Brain microvascular endothelial cell (primary cell): ENCODE data around the gene SLC35E2B.
"Not testable (repeated sequence)": the region's sequence is repeated elsewhere in the genome, so short reads cannot be mapped to it uniquely, and the experiment has no call there.

Source experiments
- DNase-seq: peaks from one replicate; pipeline ENCODE4 v3.0.0-alpha.2; 2020
- H3K27ac ChIP-seq: fragments of 250-450 bp; sonication (Bioruptor Pico); 2 replicates; pipeline ENCODE4 v1.5.1; 2020; ENCODE audit warnings: mild to moderate bottlenecking, moderate library complexity
- H3K27me3 ChIP-seq: fragments of 250-450 bp; sonication (Bioruptor Pico); replicated peaks from 2 replicates; pipeline ENCODE4 v1.5.1; 2020; ENCODE audit warnings: mild to moderate bottlenecking
- H3K36me3 ChIP-seq: fragments of 250-450 bp; sonication (Bioruptor Pico); replicated peaks from 2 replicates; pipeline ENCODE4 v1.5.1; 2020; ENCODE audit warnings: mild to moderate bottlenecking
- H3K4me3 ChIP-seq: 2 replicates; pipeline ENCODE4 v1.5.1; 2011; ENCODE audit warnings: low read depth, mild to moderate bottlenecking, control low read depth, low read length, moderate library complexity
- CTCF ChIP-seq: IDR thresholded peaks from 2 replicates; pipeline ENCODE4 v1.5.1; 2011; ENCODE audit warnings: low read depth, mild to moderate bottlenecking, moderate library complexity, low read length, control low read depth, inconsistent platforms; ENCODE audit errors: missing control alignments
- in situ Hi-C: cut with HindIII; loops from 2 replicates; pipeline ENCODE4 v1.10.0; 2017; ENCODE audit warnings: low sequenced_read_pairs, low pct_ligation_motif_present

SLC35E2B gene

GRCh38 chr1:1638528-1638927 is 54.1 kb downstream of the SLC35E2B start:
- H3K36me3 ChIP-seq, H3K4me3 ChIP-seq, H3K27me3 ChIP-seq, H3K27ac ChIP-seq, DNase-seq, in situ Hi-C loops: not testable (repeated sequence)

GRCh38 chr1:1637479-1637875 is 55.1 kb downstream of the SLC35E2B start:
- H3K4me3 ChIP-seq, H3K27me3 ChIP-seq, H3K27ac ChIP-seq, in situ Hi-C loops, DNase-seq, H3K36me3 ChIP-seq: not testable (repeated sequence)

- H3K27me3 ChIP-seq, H3K36me3 ChIP-seq, H3K4me3 ChIP-seq, in situ Hi-C loops, H3K27ac ChIP-seq, DNase-seq: not testable (repeated sequence)
Observed at GRCh38 chr1:1636621-1637478, 55.7 kb downstream of the SLC35E2B start.

DNA sequence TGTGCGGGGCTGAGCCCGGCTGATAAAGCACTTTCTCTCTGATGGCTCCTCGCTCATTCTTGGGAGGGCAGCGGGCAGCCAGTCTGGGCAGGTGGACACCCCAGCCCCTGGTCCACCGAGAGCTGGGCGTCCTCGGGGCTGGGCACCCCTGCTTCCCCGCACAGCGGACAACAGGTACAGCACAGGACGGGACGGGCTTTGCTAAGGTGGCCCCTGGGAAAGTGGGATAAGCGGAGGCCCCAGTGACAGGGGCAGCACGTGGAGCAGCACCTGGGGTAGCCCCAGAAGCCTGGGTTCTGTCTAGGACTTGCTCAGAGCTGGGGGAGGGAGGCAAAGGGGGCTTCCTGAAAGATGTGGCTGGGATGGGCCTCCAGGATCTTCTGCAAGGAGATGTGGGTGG is 58.0 kb downstream of the SLC35E2B start:
- H3K36me3 ChIP-seq, DNase-seq, in situ Hi-C loops, H3K27ac ChIP-seq, H3K4me3 ChIP-seq: not testable (repeated sequence)
- H3K27me3 ChIP-seq = peaks cover 17% of the 10 kb centered on the region

DNA sequence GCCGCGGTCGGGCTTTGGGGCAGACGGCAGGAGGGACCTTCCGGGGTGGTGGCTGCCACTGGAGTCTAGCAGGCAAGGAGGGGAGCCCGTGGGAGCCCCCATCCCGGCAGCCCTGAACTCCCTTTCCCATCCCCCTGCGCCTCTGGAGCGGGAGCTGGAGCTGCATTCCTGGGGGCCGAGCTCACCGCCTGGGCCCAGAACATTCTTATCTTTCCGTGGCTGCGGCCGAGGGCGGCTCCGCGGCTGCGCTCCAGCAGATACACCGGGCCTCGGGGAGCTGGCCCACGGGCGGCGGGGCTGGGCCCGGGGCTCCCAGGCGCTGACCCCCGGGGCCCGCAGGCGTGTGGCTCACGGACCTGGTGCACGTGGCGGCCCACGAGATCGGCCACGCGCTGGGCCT is 59.2 kb downstream of the SLC35E2B start:
- Histone ChIP-seq H3K27me3 (peaks cover 17% of the 10 kb centered on the region), H3K36me3 (peaks cover 10% of the 10 kb centered on the region)
- DNase-seq, in situ Hi-C loops, H3K27ac ChIP-seq, H3K4me3 ChIP-seq: not testable (repeated sequence)

DNA sequence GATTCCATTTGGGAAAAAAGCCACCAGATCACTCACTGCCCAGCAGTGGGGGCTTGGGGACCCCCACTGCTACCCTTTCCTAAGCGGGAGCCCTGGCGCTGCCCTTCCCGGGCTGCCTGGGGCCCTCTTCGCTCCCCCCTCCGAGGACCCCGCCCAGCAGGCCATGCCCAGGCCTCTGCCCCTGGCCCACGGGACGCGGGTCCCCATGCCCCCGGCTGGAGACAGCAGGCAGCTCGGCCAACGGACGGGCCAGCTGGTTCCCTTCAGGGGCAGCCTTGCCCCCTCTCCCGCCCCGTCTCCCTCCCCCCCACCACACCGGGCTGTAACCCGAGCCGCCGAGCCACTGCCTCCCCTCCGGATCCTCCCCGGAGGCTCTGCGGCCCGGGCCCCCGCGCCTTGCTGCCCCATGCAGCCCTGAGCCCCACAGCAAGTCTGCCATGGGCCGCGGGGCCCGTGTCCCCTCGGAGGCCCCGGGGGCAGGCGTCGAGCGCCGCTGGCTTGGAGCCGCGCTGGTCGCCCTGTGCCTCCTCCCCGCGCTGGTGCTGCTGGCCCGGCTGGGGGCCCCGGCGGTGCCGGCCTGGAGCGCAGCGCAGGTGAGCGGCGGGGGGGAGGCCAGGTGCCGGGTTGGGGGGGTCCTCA is 60.7 kb downstream of the SLC35E2B start, which contains the start of gene MMP23B:
Gene MMP23B, plus strand, starts transcription at position 392 of the 639 bp plus-strand sequence. Its CDS starts 46 bp downstream, at position 438.
- in situ Hi-C loops = no loop called here
- peaks cover 17% of the 10 kb centered on the region for H3K27me3 ChIP-seq
- no peak within 1 kb of the TSS for H3K27ac ChIP-seq
- TF ChIP-seq CTCF = no peak
- H3K4me3 ChIP-seq = no peak within 1 kb of the TSS
- H3K36me3 ChIP-seq = peaks cover 9% of the 10 kb centered on the region
- no peak for DNase-seq

- no peak for TF ChIP-seq CTCF
- in situ Hi-C loops = no loop called here
- DNase-seq = no peak
- Histone ChIP-seq H3K4me3 (no peak overlapping the region), H3K27me3 (peaks cover 17% of the 10 kb centered on the region), H3K27ac (no peak overlapping the region), H3K36me3 (peaks cover 4% of the 10 kb centered on the region)
Observed at GRCh38 chr1:1630965-1631781, 61.4 kb downstream of the SLC35E2B start.
